GM19023 (cell line): ENCODE results near the gene ASIC3.
"Not testable (repeated sequence)": the region's sequence is repeated elsewhere in the genome, so short reads cannot be mapped to it uniquely, and the experiment has no call there.

Source experiments
- ATAC-seq: cut with Tn5 transposase; IDR thresholded peaks from one replicate; pipeline ENCODE4 v1.9.1; 2021; ENCODE audit warnings: mild to moderate bottlenecking, moderate library complexity; ENCODE audit not compliant: unreplicated experiment

Gene ASIC3

DNA sequence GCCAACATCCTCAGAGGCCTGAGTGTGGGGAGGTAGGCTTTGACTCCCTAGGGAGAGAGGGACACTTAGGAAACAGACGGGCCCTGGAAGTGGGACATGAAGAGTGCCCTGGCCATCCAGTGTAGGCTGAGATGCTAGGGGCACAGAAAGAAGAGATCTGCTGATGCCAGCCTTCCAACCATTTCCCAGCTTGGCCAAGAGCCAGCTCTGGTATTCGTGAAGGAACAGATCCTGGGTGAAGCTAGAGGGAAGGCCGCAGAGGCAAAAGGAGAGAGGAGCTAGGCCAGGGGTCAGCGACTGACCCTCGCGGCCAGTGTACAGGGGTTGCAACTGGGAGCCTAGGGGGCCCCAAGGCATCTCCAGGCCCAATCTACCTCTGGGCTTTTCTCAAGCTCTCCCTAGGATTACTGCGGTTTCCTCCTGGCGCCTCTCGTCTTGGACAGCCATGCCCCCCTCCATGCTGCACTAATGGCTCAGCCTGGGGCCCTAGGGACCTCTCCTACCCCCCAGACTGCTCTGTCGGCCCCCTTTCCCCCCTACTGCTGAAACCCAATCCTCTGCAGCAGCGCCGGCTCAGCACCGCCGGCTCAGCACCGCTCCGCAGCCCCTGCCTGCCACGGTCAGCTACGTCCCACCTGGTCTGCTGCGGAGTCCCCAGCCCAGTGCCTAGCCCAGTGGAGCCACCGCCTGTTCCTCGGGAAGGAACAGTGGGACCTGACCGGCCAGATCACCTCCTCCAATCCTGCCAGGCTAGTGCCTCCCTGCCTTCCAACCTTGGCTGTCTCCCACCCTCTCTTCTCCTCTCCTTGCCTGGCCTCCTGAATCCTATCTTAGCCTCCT lies at the start of gene ASIC3:
Gene ASIC3 (plus strand): TSS at position 556 of the 840 bp plus-strand sequence. CDS start 355 bp downstream, outside the sequence.
- ATAC-seq: no peak

DNA sequence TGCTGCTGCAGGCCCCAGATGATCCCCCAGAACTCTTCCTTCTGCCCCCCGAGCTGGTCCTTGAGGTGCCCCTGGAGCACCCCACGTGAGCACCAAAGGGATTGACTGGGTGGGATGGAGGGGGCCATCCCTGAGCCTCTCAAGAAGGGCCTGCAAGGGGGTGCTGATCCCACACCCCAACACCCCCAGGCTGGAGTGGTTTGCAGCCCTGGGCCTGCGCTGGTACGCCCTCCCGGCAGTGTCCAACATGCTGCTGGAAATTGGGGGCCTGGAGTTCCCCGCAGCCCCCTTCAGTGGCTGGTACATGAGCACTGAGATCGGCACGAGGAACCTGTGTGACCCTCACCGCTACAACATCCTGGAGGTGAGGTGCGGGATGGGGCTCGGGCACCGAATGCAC lies 49.3 kb upstream of the ASIC3 start:
- no peak for ATAC-seq

DNA sequence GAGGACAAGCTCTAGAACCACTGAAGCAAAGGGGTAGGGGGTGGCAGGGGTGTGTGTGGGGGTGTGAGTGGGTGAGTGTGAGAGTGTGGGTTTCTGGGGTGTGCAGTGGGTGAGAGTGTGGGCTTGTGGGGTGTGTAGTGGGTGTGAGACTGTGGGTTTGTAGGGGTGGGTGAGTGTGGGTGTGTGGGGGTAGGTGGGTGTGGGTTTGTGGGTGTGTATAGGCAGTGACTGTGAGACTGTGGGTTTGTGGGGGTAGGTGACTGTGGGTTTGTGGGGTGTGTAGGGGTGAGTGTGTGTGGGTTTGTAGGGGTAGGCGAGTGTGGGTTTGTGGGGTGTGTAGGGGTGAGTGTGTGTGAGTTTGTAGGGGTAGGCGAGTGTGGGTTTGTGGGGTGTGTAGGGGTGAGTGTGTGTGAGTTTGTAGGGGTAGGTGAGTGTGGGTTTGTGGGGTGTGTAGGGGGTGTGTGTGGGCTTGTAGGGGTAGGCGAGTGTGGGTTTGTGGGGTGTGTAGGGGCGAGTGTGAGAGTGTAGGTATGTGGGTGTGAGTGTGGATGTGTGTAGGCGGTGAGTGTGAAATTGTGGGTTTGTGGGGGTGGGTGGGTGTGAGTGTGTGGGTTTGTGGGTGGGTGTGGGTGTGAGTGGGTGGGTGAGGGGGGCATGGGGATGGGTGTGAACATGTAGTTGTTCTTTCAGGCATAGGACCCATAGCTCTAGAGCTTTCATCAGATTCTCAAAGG lies 48.7 kb upstream of the ASIC3 start:
- no peak for ATAC-seq

DNA sequence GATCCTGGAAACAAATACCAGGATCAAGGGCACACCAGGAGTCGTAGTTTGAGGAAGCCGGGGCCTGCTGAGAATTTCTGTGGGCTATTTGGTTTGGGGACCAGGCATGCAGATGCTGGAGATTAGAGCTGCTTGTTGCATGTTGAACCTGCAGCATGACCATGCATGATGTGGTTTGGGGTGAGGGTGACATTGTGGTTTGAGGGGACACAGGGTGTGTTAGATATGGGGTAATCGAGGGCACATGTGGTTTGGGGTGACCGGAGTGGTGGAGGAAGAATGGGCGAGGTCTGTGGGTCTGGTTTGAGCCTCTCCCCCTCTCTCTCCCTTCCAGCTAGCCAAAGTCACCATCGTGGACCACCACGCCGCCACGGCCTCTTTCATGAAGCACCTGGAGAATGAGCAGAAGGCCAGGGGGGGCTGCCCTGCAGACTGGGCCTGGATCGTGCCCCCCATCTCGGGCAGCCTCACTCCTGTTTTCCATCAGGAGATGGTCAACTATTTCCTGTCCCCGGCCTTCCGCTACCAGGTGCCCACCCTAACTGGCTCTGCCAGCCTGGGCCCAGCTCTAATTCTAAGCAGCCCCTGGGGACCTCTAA lies 47.3 kb upstream of the ASIC3 start:
- no peak for ATAC-seq

DNA sequence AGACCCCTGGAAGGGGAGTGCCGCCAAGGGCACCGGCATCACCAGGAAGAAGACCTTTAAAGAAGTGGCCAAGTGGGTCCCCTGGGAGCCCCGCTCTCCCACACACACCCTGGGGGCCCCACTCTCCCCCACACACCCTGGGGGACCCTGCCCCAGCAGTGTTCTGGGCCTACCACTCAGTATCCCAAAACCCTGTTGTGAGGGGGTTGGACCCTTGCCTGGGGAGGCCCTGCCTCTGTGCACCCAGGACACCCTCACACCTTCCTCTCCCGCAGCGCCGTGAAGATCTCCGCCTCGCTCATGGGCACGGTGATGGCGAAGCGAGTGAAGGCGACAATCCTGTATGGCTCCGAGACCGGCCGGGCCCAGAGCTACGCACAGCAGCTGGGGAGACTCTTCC lies 46.8 kb upstream of the ASIC3 start:
- ATAC-seq: no peak

DNA sequence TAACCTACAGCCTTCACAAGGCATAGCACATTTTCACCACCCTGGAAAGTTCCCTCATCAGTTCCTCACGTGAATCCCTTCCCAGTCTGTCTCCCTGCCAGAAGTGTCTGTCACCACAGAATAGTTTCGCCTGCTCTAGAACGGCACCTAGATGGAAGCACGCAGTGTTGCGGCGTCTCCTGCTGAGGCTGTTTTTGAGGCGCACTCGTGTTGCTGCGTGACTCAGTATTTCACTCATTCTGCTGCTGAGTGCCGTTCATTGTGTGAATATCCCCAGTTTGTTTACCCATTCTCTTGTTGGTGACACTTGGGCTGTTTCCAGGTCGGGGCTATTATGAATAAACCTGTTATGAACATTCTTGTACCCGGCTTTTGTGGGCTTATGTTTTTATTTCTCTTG lies 44.8 kb upstream of the ASIC3 start:
- ATAC-seq: no peak

DNA sequence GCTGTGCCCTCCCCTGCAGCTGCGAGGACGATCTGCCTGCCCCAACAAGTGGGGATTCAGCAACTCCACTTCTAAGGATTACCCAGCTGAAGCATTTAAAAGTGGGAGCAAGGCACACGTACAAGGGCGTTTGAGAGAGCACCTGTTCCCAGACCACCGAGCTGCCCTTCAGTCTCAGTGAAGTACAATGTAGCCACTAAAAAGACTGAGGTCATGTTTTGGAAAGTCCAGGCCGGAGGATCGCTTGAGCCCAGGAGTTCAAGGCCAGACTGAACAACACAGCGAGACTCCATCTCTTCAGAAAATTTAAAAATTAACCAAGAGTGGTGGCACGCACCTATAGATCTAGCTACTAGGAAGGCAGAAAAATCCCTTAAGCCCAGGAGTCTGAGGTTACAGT lies 42.8 kb upstream of the ASIC3 start:
- ATAC-seq: no peak

DNA sequence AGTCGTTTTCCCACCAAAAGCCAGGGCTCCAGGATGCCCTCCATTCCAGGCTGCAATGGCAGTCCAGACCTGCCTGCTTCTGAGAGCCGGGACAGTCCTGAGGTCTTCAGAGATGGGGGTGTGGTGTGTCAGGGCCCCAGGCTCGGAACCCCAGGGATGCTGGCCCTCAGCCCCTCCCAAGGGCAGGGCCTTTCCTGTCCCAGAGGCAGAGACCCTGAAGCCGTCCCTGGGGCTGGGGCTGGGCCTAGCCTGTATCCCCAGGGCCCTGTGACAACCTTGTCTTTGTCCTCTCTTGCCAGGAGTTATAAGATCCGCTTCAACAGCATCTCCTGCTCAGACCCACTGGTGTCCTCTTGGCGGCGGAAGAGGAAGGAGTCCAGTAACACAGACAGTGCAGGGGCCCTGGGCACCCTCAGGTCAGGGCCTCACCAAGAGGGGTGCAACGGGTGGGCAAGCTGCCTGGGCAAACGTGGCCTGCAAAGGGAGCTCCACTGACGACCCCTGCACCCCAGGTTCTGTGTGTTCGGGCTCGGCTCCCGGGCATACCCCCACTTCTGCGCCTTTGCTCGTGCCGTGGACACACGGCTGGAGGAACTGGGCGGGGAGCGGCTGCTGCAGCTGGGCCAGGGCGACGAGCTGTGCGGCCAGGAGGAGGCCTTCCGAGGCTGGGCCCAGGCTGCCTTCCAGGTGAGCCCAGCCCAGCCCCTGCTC lies 41.6 kb upstream of the ASIC3 start:
- no peak for ATAC-seq

DNA sequence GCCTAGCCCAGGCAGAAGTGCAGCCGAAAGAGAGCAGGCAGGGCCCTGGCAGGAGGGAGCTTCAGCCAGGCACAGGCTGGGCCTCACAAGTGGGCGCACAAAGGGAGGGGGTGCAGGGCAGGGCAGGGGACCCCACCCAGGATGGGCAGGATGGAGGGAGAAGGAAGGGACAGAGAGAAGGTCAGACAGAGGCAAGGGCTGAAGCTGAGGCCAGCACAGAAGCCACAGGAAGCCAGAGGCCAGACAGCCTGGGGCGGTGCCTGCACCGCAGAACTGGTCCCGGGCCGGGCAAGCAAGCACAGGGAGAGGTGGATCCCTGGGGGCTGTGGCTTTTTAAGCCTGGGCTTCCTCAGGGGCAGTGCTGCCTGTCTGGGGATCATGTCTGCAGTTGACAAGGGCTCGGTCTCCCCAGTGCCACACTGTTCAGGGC lies 40.8 kb upstream of the ASIC3 start:
- ATAC-seq: no peak

DNA sequence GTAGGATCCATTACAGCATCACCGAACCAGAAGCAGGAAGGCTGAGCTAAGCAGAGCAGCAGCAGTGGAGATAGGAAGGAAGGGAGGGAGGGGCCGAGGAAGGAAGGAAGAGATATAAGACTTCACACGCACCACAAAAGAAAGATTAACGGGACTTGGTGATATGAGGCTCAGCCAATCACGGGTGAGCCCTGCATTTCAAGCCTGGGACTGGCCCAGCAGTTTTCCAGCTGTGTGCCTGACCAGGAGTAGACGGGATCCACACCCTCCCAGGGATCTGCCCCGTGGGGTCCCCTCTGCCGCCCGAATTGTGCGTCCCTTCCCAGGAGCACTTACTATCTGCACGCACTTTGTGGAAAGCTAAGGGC lies 40.2 kb upstream of the ASIC3 start:
- ATAC-seq: no peak

DNA sequence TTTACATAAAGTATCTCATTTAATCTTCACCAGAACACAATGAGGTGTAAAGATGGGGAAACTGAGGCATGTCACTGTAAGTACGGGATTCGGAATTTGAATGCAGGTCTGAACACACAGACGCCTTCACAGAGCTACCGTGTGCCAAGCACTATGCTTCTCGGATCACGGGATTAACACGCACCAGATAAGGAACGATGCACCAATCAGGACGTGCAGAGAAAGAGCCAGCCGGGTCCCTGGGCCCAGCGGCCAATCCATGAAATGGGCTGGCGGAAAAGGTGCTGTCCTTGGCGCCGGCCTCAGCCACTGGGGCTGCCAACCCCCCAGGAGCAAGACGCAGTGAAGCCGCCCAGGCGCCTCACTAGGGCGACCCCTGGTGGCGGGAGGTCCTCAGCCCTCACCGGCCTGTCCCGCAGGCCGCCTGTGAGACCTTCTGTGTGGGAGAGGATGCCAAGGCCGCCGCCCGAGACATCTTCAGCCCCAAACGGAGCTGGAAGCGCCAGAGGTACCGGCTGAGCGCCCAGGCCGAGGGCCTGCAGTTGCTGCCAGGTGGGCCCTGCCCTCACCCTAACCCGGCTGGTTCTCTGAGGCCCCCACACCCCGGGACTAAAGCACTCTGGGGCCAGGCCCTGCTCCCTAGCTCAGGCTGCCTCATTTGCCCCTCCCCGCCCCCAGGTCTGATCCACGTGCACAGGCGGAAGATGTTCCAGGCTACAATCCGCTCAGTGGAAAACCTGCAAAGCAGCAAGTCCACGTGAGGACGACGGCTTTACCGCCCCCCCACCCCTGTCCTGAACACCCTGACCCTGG lies 39.6 kb upstream of the ASIC3 start:
- ATAC-seq: peak; percentile 67

DNA sequence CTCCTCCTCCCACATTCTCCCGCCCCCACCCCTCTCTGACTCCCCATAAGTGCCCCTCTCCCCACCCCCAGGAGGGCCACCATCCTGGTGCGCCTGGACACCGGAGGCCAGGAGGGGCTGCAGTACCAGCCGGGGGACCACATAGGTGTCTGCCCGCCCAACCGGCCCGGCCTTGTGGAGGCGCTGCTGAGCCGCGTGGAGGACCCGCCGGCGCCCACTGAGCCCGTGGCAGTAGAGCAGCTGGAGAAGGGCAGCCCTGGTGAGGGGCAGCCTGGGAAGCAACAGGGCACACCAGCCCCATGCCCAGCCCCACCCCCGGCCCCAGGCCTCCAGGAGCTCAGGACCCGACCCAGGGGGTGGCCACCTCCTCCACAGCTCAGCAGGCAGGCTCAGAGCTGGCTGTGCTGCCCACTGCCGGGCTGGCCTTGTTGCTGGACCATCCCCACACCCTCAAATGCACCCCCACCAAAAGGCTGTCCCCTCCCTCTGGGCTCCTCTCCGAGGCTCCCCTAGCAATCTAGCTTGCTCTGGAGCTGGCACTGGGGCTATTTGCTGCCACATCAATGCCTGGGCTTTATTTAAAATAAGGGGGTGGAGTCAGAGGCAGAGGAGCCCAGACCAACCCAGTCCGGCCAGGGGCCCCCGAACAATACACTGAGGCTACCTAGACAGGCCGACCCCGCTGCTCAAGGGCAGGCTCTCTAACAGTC lies 38.8 kb upstream of the ASIC3 start:
- no peak for ATAC-seq

DNA sequence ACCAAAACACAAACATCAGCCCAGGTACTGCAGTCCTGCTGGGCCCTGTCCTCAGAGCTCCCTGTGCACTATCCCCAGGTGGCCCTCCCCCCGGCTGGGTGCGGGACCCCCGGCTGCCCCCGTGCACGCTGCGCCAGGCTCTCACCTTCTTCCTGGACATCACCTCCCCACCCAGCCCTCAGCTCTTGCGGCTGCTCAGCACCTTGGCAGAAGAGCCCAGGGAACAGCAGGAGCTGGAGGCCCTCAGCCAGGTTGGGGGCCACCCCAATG lies 38.4 kb upstream of the ASIC3 start:
- no peak for ATAC-seq

DNA sequence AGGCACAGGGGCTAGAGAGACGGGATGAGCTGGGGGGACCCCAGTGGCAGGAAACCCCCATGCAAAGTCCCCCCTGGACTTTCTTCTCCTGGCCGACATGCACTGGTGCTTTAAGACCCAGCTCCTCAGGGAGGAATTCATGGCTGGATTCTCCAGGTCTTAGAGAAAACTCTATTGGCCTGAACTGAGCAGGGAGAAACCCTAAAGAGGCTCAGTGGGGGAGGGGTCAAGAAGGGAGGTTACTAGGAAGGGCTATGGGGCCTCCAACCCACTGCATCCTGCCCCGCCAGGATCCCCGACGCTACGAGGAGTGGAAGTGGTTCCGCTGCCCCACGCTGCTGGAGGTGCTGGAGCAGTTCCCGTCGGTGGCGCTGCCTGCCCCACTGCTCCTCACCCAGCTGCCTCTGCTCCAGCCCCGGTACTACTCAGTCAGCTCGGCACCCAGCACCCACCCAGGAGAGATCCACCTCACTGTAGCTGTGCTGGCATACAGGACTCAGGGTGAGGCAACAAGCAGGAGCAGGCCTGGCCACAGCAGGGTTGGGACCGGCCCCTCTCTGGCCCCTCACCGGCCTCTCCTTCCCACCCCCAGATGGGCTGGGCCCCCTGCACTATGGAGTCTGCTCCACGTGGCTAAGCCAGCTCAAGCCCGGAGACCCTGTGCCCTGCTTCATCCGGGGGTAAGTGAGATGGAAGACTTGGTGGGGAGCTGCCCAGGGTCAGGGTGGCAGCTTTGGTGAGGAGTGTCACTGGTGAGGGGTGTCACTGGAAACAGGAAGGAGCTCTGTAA lies 37.8 kb upstream of the ASIC3 start:
- ATAC-seq: no peak

DNA sequence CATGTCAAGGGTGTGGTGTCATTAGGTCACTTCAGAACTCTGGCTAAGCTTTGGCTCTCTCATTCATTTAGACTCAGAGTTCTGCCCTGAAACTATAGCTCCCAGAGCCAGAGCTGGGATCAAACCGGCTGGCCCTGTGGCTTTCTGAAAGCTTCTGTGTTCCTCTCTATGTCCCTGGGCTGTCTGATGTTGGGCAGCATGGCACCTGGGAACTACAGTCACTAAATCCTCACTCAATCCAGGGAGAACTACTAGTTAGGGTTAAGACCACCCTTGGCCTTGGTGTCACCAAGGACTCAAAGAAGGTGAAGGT lies 37.3 kb upstream of the ASIC3 start:
- no peak for ATAC-seq

DNA sequence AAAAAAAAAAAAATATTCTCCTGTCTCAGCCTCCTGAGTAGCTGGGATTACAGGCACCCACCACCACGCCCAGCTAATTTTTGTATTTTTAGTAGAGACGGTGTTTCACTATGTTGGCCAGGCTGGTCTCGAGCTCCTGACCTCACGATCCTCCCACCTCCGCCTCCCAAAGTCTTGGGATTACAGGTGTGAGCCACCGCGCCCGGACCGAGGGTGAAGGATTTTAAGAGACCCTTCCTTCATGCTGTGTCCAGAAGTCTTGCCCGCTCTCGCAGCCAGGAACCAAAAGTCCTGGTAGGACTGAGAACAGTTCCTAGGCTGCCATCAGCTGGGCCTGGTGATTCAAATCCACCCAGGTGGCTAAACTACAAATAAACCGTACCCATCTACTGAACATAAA lies 36.7 kb upstream of the ASIC3 start:
- not testable (repeated sequence) for ATAC-seq

DNA sequence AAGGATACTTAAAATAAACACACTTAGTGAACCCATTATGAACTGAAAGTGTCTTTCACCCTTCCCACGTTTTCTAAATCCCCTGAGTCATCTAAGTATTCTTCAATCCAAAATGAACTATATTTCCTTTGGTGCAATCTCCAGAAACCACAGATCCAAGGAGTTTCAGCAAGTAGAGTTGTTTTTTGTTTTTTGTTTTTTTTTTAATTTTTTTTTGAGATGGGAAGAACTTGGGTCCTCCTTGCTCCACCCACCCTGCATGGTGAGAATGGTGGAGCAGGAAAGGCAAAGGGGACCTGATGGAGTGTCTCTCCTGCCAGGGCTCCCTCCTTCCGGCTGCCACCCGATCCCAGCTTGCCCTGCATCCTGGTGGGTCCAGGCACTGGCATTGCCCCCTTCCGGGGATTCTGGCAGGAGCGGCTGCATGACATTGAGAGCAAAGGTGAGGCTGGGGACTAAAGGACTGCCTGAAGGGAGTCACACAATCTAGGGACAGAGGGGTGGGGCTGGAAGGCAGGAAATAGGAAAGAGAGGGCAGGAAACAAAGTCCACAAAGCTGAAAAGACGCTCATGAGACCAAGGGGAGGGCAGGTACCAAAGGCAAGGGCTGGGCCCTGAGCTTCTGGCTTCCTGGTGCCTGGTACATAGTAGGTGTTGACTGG lies 36.2 kb upstream of the ASIC3 start:
- ATAC-seq: no peak

DNA sequence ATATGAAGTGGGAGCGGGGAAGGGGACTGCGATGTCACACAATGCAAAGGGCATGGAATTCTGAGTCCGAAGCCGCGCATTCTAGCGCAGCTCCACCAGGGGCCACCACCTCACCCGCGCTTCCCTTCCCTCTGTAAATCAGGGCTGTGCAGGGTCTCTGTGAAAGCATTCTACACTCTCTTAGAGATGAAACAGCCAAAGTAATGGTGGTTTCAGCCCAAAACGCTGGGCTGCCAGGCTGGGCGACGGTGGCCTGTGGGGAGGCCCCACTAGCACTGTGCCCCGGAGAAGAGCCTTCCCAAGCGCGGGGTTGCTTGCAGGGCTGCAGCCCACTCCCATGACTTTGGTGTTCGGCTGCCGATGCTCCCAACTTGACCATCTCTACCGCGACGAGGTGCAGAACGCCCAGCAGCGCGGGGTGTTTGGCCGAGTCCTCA lies 35.4 kb upstream of the ASIC3 start:
- ATAC-seq: no peak

DNA sequence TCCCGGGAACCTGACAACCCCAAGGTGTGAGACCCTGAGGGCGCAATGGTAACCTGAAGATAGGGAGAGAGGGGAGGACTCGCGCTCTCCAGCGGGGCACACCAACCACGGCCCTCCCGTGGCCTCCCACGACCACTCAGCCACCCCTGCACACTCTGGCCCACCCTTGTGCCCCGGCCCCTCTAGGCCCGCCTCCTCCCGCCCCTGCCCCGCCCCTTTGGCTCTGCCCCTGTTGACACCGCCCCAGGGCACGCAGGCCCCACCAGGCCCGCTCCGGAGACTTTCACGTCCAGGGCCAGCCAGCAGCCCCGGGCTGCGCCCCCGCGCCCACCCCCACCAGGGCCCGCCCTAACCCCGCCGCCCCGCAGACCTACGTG lies 35.0 kb upstream of the ASIC3 start:
- ATAC-seq: peak; percentile 1
